Measurements from ENCODE around the gene GJC2. TPM values are rescaled to one million over a fixed set of nuclear protein-coding genes. Genes with fewer than 3 reads are reported as not detected.
A peak's percentile ranks its signal among the peaks of the same experiment; 100 is the strongest.

Gene GJC2
- total and polyA plus RNA-seq, 10 of the 15 experiments (the other 5 are each of a cell fraction or from before 2014, with no cell fraction given) = 0.04 to 0.44 (median 0.07) TPM; not detected in 4

- ChIA-PET SMC1A (ENCODE audit: uncharacterized antibody, unreplicated experiment) (no interaction called here), POLR2A (no interaction called here), CTCF (no interaction called here), RAD21 (ENCODE audit: unreplicated experiment) (no interaction called here)
- H3K36me3 ChIP-seq (ENCODE audit: control insufficient read depth in 2 of 2, insufficient read depth in 2 of 2, low read length in 1 of 2) = no peaks in the 10 kb centered on the region
- H3K27me3 ChIP-seq (replicated peaks in 1 of 2; ENCODE audit: control insufficient read depth in 2 of 2, insufficient read depth in 2 of 2, low read length in 1 of 2) = no peaks in the 10 kb centered on the region
- no peaks in the 10 kb centered on the region for H3K4me1 ChIP-seq (ENCODE audit: control insufficient read depth, insufficient read depth, low read length)
- no peak overlapping the region for H3K4me3 ChIP-seq
- in situ Hi-C loops (cut with MboI) = no loop called here
- H3K4me2 ChIP-seq (ENCODE audit: control insufficient read depth, insufficient read depth) = no peak overlapping the region
- H3K79me2 ChIP-seq (ENCODE audit: control insufficient read depth, insufficient read depth, low read length) = no peaks in the 10 kb centered on the region
- H3K9ac ChIP-seq (ENCODE audit: control insufficient read depth, insufficient read depth, low read length) = no peak overlapping the region
- 25% methylated on average over 4 of the region's 4 CpGs for WGBS (ENCODE audit: insufficient coverage, insufficient replicate concordance, low lambda C conversion rate, missing lambda C conversion rate)
- ATAC-seq = no peak
- DNase-seq (ENCODE audit: low read depth, low spot score) = no peak
- H3K9me3 ChIP-seq (replicated peaks; ENCODE audit: control insufficient read depth, insufficient read depth, low read length) = peaks cover 7% of the 10 kb centered on the region; the same call in 1 of the 3 replicates
- no peaks in the 10 kb centered on the region for H4K20me1 ChIP-seq (ENCODE audit: control insufficient read depth, insufficient read depth)
- H3K27ac ChIP-seq (ENCODE audit: control insufficient read depth, insufficient read depth) = no peak overlapping the region
- no TSS peak for BruUV-seq (replicated peaks)
- intact Hi-C loops (cut with micrococcal nuclease; ENCODE audit: unreplicated experiment) = no loop called here
- H2AFZ ChIP-seq (ENCODE audit: control insufficient read depth, low read depth, low read length) = no peak overlapping the region
- TF ChIP-seq SMAD1 (IDR thresholded peaks at IDR 0.05; ENCODE audit: low read depth, partially characterized antibody) (no peak), ESRRA (IDR thresholded peaks at IDR 0.05; ENCODE audit: low read length) (no peak), KLF5 (IDR thresholded peaks at IDR 0.05; ENCODE audit: partially characterized antibody) (no peak)
- FAIRE-seq = no peak
Observed at GRCh38 chr1:228197555-228198147, 47.9 kb downstream of the GJC2 start.

GRCh38 chr1:228198977-228199590 lies 49.4 kb downstream of the GJC2 start:
- Histone ChIP-seq H3K36me3 (ENCODE audit: control insufficient read depth in 2 of 2, insufficient read depth in 2 of 2, low read length in 1 of 2) (no peaks in the 10 kb centered on the region), H4K20me1 (ENCODE audit: control insufficient read depth, insufficient read depth) (no peaks in the 10 kb centered on the region), H2AFZ (ENCODE audit: control insufficient read depth, low read depth, low read length) (no peak overlapping the region), H3K79me2 (ENCODE audit: control insufficient read depth, insufficient read depth, low read length) (no peaks in the 10 kb centered on the region), H3K4me2 (ENCODE audit: control insufficient read depth, insufficient read depth) (no peak overlapping the region), H3K4me1 (ENCODE audit: control insufficient read depth, insufficient read depth, low read length) (no peaks in the 10 kb centered on the region), H3K27me3 (replicated peaks in 1 of 2; ENCODE audit: control insufficient read depth in 2 of 2, insufficient read depth in 2 of 2, low read length in 1 of 2) (no peaks in the 10 kb centered on the region), H3K4me3 (no peak overlapping the region), H3K9ac (ENCODE audit: control insufficient read depth, insufficient read depth, low read length) (no peak overlapping the region), H3K9me3 (replicated peaks; ENCODE audit: control insufficient read depth, insufficient read depth, low read length) (peaks cover 7% of the 10 kb centered on the region; the same call in 1 of the 3 replicates), H3K27ac (ENCODE audit: control insufficient read depth, insufficient read depth) (no peak overlapping the region)
- BruUV-seq (replicated peaks) = no TSS peak
- no peak for DNase-seq (ENCODE audit: low read depth, low spot score)
- ATAC-seq = no peak
- WGBS (ENCODE audit: insufficient coverage, insufficient replicate concordance, low lambda C conversion rate, missing lambda C conversion rate) = 43% methylated on average over 2 of the region's 2 CpGs
- no peak for FAIRE-seq
- intact Hi-C loops (cut with micrococcal nuclease; ENCODE audit: unreplicated experiment) (no loop called here), in situ Hi-C loops (cut with MboI) (no loop called here)
- ChIA-PET RAD21 (ENCODE audit: unreplicated experiment) (no interaction called here), POLR2A (no interaction called here), CTCF (no interaction called here), SMC1A (ENCODE audit: uncharacterized antibody, unreplicated experiment) (no interaction called here)
- peak; percentile 90 for TF ChIP-seq CBX5 (IDR thresholded peaks at IDR 0.05; ENCODE audit: low read depth)
- TF ChIP-seq SMAD1 (IDR thresholded peaks at IDR 0.05; ENCODE audit: low read depth, partially characterized antibody) = no peak
- peak; percentile 40; the same call in 1 of the 2 replicates for TF ChIP-seq ZNF384 (IDR thresholded peaks at IDR 0.05; ENCODE audit: borderline replicate concordance, low read depth, low read length)
- no peak for TF ChIP-seq TCF7 (IDR thresholded peaks at IDR 0.05; ENCODE audit: borderline replicate concordance)
